NCI-H2227 (cell line): ENCODE measurements around the gene SH3BP4.

Experiments
- DNase-seq: peaks from one replicate; lab custom pipeline; 2025; ENCODE audit not compliant: unreplicated experiment; lab: John Stamatoyannopoulos, UW

SH3BP4 gene

GRCh38 chr2:235083822-235084221 is 132.0 kb downstream of the SH3BP4 start:
- DNase-seq, result no peak

DNA sequence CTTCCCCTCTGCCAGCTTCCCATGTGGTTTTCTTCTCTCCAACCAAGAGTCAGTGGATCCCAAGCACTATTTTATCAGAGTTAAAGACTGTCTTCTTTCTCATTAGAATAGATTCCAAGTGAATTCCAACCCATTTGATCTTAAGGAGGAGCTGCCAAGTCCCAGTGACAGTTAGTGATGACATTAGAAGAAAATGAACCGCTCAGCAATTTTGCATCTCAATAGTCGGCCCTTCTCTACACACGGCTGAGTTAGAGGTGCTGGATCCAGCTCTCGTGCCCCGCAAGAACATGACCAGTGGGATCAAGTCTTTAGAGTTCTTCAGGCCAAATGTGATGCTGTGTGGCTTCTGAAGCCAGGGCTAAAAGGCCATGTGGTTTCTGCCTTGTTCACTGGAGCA is 132.6 kb downstream of the SH3BP4 start:
- no peak for DNase-seq

- DNase-seq, result no peak
These were observed 133.7 kb downstream of the SH3BP4 start for GRCh38 chr2:235085476-235085875.

DNA sequence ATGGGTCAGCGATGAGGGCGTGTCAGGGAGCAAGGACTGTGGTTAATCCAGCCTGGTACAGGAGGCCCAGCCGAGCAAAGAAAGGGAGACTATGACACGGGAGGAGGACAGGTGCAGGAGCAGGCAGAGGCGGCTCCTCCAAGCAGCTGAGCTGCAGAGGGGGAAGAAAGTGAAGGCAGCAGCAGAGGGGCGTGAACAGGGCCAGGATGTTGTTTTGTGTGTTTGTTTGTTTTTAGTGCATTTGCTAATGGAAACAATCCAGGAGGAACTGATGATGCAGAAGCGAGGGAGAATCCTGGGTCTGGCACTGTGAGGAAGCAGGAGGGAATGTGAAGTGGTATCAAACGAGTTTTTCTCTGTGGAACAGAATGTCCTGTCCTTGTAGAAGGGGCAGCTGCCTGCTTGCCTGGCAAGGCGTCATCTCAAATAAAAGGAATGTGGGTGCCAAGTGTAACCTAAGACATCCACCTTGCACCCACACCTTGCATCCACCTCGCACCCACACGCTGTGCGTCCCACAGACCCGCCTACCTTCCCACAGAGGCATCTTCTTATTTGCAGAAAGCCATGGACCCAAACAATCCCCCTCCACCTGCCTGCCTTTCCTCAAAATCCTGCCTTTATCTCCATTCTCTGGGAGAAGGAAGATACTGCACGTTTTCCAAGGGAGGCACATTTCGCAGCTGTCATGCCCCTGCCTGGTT is 134.8 kb downstream of the SH3BP4 start:
- DNase-seq, result no peak

GRCh38 chr2:235087832-235088495 is 136.1 kb downstream of the SH3BP4 start:
- peak; percentile 56 for DNase-seq

GRCh38 chr2:235088496-235088921 is 136.7 kb downstream of the SH3BP4 start:
- DNase-seq, result peak; percentile 32

GRCh38 chr2:235091421-235091820 is 139.6 kb downstream of the SH3BP4 start:
- no peak for DNase-seq

GRCh38 chr2:235091983-235092382 is 140.2 kb downstream of the SH3BP4 start:
- no peak for DNase-seq

DNA sequence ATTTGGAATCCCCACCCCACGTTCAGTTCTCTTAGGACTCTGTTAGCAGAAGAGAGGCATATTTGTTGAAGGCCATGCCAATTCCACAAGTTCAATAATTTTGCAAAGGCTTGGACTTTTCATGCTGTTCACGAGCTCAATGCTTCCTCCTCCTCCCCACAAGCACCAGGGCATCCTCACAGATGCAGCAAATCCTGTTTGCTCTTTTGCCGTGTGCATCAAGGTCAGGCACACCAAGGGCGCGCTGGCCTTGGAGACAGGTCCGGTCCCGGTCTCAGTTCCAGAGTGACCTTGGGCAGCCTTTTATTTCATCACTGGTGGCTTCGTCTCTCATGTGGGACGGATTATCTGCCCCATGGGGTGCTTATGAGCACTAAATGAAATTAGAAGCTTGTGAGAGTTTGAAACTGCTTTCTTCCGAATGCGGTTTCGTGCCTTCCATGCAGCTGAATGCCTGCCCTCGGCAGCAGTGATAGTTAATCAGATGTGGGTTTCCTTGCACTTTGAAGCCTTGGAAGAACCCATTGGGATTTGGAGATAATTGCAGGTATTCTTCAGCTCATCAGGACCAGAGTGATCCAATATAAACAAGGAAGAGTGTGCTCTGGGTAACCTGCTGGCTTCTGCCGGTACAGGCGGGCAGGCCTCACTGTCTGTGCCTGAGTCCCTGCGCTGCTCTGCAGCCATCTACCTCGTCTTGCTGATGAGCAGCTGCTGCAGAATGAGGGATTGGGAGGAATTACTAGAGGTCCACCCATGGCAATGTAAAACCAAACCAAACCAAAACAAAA is 140.8 kb downstream of the SH3BP4 start:
- DNase-seq, result no peak

- no peak for DNase-seq
These were observed 142.6 kb downstream of the SH3BP4 start for GRCh38 chr2:235094457-235094856.

DNA sequence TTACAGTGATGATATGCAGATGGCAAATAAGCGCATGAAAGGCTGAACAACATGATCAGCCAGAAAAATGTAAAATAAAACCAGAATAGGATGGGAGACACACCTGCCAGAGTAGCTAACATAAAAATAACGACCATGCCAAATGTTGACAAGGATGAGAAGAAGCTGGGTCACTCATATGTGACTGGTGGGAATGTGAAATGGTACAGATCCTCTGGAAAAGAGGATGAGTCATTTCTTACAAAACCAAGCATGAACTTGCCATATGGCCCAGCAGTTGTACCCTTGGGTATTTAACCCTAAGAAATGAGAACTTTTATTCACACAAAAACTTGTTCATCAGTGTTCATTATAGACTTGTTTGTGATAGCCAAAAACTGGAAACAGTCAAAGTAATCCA is 143.8 kb downstream of the SH3BP4 start:
- DNase-seq, result no peak

DNA sequence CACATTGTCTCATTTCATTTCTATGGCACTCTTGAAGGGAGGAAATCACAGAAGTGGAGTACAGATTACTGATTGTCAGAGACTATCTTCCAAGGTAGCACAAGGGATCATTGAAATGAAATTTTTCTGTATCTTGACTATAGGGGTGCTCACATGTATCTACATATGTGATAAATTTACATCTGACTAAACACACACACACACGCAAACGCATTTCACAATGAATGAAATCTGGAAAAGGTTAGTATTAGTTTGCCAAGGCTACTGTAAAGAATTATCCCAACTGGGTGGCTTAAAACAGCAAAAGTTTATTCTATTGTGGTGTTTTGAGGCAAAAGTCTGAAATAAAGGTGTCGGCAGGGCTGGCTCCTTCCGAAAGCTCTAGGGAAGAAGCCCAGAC is 144.6 kb downstream of the SH3BP4 start:
- DNase-seq, result no peak

GRCh38 chr2:235097196-235097595 is 145.4 kb downstream of the SH3BP4 start:
- no peak for DNase-seq

DNA sequence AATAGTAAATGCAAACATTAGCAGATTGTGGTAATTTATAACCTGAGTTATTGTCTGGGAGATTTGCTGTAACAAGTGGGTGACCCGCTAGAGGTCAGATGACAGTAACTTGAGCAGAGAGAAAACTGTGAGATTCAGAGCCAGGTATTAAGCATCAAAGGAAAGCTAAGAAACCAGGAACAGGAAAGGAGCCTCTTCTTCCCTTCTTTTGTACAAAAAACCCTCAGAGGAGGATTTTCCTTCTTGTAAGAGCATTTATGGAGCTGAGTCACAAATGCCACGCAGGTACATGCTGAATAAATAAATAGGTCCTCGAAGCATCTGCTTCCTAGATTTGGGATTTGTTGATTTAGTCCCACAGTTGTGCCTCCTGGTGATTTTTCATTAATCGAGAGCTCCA is 146.5 kb downstream of the SH3BP4 start:
- DNase-seq, result peak; percentile 15

- DNase-seq, result no peak
These were observed 147.1 kb downstream of the SH3BP4 start for GRCh38 chr2:235098736-235099494.

- DNase-seq, result no peak
These were observed 151.1 kb downstream of the SH3BP4 start for GRCh38 chr2:235102896-235103295.
